Activated CD4-positive, alpha-beta T cell treated with anti-CD3 and anti-CD28 coated beads, Interleukin-2, amount 50 U/mL, for 1 hour (primary cell): ENCODE results near the gene TRIM8.
"Not testable (repeated sequence)": the region's sequence is repeated elsewhere in the genome, so short reads cannot be mapped to it uniquely, and the experiment has no call there.

ENCODE experiments used
- DNase-seq: peaks from one replicate; pipeline ENCODE4 v3.0.0-alpha.2; 2020

Gene TRIM8

GRCh38 chr10:102673236-102673818 lies 29.0 kb downstream of the TRIM8 start:
- DNase-seq, result no peak

GRCh38 chr10:102673819-102674511 lies 29.7 kb downstream of the TRIM8 start:
- peak; percentile 70 for DNase-seq

GRCh38 chr10:102674566-102674965 lies 30.3 kb downstream of the TRIM8 start:
- no peak for DNase-seq

- DNase-seq, result no peak
Measured at GRCh38 chr10:102675011-102675665, 30.9 kb downstream of the TRIM8 start.

- no peak for DNase-seq
Measured at GRCh38 chr10:102675666-102676533, 31.6 kb downstream of the TRIM8 start.

- DNase-seq, result no peak
Measured at GRCh38 chr10:102676534-102677315, 32.4 kb downstream of the TRIM8 start.

GRCh38 chr10:102677331-102678067 lies 33.2 kb downstream of the TRIM8 start:
- DNase-seq, result no peak

GRCh38 chr10:102678068-102678400 lies 33.8 kb downstream of the TRIM8 start:
- no peak for DNase-seq

GRCh38 chr10:102678842-102679289 lies 34.6 kb downstream of the TRIM8 start:
- DNase-seq, result no peak

- no peak for DNase-seq
Measured at GRCh38 chr10:102679596-102679995, 35.3 kb downstream of the TRIM8 start.

- DNase-seq, result no peak
Measured at GRCh38 chr10:102681696-102682095, 37.4 kb downstream of the TRIM8 start.

GRCh38 chr10:102682416-102682815 lies 38.1 kb downstream of the TRIM8 start:
- peak; percentile 28 for DNase-seq

GRCh38 chr10:102682981-102683380 lies 38.7 kb downstream of the TRIM8 start:
- no peak for DNase-seq

- no peak for DNase-seq
Measured at GRCh38 chr10:102683736-102684135, 39.5 kb downstream of the TRIM8 start.

GRCh38 chr10:102691285-102692066 lies 47.2 kb downstream of the TRIM8 start:
- no peak for DNase-seq

GRCh38 chr10:102695401-102695800 lies 51.1 kb downstream of the TRIM8 start:
- not testable (repeated sequence) for DNase-seq

GRCh38 chr10:102696736-102697135 lies 52.5 kb downstream of the TRIM8 start:
- DNase-seq, result no peak

- DNase-seq, result no peak
Measured at GRCh38 chr10:102698894-102699293, 54.6 kb downstream of the TRIM8 start.

GRCh38 chr10:102701272-102701671 lies 57.0 kb downstream of the TRIM8 start:
- DNase-seq, result no peak

- DNase-seq, result no peak
Measured at GRCh38 chr10:102701796-102702195, 57.5 kb downstream of the TRIM8 start.

GRCh38 chr10:102702742-102703141 lies 58.5 kb downstream of the TRIM8 start:
- no peak for DNase-seq
